ENCODE results near the gene OTOF.

The OTOF gene

DNA sequence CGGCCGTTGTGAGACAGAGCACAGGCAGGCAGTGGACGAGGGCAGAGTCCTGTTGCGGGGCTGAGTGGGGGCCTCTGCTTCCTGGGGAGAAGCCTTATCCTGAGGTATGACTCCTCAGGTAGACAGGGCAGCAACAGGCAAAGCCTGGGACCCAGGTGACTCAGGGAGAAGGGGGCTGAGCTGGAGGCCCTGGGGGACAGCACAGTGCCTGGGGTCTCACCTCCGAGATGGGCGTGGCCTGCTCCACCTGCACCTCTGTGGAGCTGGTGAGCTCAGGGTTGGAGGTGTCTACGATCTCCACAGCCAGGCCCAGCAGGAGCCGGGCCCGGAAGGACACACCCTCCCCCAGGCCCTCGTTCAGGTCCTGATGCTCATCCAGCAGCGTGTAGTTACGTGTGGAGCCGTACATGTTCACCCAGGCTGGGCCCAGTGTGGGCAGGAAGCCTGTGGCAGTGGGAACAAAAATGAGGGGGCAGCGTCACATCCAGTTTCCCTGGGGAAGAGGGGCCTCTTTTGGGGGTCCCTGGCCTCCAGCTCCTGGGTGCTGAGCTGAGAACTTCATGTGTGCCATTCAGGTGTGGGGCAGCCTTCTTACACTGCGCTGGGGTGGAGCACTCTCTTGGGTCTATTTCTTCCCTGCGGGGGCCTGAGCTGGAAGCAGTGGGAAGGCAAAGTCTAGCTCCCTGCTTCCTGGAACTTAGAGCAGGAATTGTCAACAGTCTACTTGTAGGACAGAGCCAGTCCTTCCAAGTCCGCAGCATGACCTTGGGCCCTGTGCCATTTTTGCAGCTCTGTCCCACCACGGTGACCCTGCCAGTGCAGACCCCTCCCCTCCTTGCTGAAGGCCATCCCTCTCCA lies 2.9 kb upstream of the OTOF start:
- Mint-ChIP-seq H3K4me3 (no peak overlapping the region), H3K9me3 (no peaks in the 10 kb centered on the region), H3K27ac (no peak overlapping the region), H3K36me3 (ENCODE audit: low read depth) (no peaks in the 10 kb centered on the region), H3K4me1 (ENCODE audit: low read depth) (peaks cover 7% of the 10 kb centered on the region), H3K27me3 (peaks cover 10% of the 10 kb centered on the region)
- intact Hi-C loops (cut with micrococcal nuclease): no loop called here

DNA sequence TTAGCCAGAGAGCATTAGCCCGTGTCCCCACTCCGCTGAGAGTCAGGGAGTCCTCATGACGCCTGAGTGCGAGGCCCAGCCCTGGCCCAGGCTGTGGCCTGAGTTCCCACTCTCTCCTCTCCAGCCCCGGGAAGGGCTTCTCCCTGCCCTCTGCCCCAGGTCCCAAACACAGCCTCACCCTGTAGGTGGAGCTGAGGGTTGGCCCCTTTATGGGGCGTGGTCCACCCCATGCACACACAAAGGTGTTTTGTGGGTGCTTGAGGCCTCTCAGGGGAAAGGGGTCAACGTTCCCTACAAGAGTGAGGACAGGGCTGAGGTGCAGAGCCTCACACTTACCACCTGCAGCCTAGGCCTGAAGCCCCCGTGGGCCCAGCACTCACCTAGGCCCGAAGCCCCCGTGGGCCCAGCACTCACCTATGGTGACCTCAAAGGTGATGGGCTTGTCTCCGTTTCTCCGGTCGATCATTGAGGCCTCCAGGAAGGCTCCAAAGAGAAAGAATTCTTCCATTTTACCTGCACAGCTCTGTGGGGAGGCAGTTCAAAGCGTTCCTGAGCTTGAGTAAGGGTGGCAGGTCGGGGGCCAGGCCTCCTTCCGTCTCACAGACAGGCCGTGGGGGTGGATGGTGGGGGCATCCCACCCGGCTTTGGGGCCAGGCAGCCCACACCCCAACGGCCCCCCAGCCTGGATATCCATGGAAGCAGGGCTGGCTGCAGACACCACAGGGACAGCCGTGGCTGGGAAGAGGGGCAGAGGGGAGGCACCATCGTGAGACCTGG lies 2.1 kb upstream of the OTOF start:
- H3K27ac Mint-ChIP-seq: no peak overlapping the region
- H3K9me3 Mint-ChIP-seq: no peaks in the 10 kb centered on the region
- H3K27me3 Mint-ChIP-seq: peaks cover 10% of the 10 kb centered on the region
- no peaks in the 10 kb centered on the region for H3K36me3 Mint-ChIP-seq (ENCODE audit: low read depth)
- H3K4me1 Mint-ChIP-seq (ENCODE audit: low read depth): peaks cover 7% of the 10 kb centered on the region
- no peak overlapping the region for H3K4me3 Mint-ChIP-seq
- intact Hi-C loops (cut with micrococcal nuclease): no loop called here

- no peaks in the 10 kb centered on the region for H3K9me3 Mint-ChIP-seq
- peaks cover 10% of the 10 kb centered on the region for H3K27me3 Mint-ChIP-seq
- H3K36me3 Mint-ChIP-seq (ENCODE audit: low read depth): no peaks in the 10 kb centered on the region
- intact Hi-C loops (cut with micrococcal nuclease): no loop called here
- H3K4me1 Mint-ChIP-seq (ENCODE audit: low read depth): peaks cover 7% of the 10 kb centered on the region
- H3K4me3 Mint-ChIP-seq: no peak overlapping the region
- H3K27ac Mint-ChIP-seq: no peak overlapping the region
Measured at GRCh38 chr2:26479131-26479788, 1.3 kb upstream of the OTOF start.

DNA sequence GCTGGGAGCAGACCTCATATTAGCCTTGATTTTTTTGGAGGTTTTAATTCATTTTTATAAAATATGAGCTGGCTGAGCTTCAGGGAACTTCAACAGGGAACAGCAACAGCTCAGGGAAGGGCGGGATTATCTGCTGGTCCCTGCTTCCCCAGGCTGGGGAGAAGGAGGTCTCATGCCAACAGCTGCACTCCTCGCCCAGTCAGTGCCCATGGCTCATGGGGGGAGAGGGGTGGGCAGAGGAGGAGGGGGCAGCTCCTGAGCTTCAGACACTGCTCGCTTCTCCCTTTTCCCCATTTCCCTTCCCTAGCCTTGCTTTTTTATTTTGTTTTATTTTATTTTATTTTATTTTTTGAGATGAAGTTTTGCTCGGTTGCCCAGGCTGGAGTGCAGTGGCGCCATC lies 442 bp upstream of the OTOF start:
- no peaks in the 10 kb centered on the region for H3K36me3 Mint-ChIP-seq (ENCODE audit: low read depth)
- H3K27me3 Mint-ChIP-seq: peaks cover 10% of the 10 kb centered on the region
- H3K9me3 Mint-ChIP-seq: no peaks in the 10 kb centered on the region
- H3K27ac Mint-ChIP-seq: no peak overlapping the region
- intact Hi-C loops (cut with micrococcal nuclease): no loop called here
- H3K4me1 Mint-ChIP-seq (ENCODE audit: low read depth): peaks cover 7% of the 10 kb centered on the region
- H3K4me3 Mint-ChIP-seq: no peak overlapping the region

DNA sequence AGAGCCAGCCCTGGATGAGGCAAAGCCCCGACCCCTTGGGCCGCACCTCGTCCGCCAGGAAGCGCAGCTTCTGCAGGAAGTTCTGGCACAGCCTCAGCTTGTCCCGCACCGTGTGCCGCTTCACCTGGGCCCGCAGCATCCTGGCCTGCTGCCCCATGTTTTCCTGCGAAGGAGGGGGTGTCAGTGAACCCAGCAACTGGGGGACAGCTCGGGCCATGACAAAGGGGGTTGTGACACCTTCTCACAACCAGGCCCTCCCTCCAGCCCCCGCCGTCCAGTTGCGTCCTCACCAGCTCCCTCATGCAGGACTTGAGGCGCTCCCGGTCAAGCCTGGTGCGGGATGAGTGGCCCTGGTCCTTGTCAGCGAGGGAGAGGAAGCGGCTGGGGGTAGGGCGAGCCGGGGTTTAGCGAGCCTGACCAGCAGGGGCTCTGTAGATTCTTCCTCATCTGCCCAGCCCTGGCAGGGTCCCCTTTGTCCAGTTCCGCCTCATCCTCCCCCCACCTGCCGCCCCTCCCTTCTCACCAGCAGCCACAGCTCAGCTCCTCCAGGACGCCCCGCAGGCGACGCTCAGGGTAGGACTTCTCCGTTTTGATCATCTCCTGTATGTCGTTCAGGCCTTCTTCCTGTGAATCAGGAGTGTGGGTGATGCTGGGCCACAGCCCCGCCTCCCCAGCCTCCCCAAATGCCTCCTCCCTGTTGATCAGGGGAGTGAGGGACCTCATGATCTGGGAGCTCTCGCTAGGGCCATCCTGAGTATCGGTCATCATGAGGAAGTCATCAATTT lies 606 bp downstream of the OTOF start:
- Mint-ChIP-seq H3K36me3 (ENCODE audit: low read depth) (no peaks in the 10 kb centered on the region), H3K27ac (no peak overlapping the region), H3K9me3 (no peaks in the 10 kb centered on the region), H3K4me1 (ENCODE audit: low read depth) (peaks cover 7% of the 10 kb centered on the region), H3K27me3 (peaks cover 10% of the 10 kb centered on the region), H3K4me3 (no peak overlapping the region)
- intact Hi-C loops (cut with micrococcal nuclease): no loop called here

DNA sequence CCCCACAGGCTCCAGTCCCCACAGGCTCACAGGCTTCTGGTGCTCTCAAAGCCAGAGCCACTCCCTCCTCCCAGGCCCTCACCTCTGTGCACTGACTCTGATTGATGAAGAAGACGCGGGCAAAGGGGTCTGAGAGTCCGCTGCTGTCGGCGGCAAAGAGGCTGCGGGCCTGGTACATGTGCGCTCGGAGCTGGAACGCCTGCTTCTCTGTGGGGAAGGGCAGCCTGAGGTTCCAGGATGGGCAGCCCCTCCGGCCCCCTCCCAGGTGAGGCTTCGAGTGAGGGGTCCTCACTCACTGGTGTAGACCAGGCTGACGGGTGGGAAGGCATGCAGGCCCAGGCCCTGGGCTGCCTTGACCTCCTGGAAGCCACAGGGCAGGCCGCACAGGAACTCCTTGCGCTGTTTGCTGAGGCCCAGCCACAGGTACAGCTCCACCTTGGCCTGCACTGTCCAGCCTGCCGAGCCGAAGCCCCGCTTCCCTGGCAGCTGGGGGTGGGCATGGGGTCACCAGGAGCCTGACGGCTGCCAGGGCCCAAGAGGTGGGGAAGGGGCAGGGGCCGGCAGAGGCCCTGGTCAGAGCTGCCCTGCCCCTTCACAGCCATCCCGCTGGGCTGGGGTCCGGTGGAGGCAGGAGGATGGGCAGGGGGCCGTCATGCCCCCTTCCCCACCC lies 2.0 kb downstream of the OTOF start:
- no peaks in the 10 kb centered on the region for H3K9me3 Mint-ChIP-seq
- no peaks in the 10 kb centered on the region for H3K36me3 Mint-ChIP-seq (ENCODE audit: low read depth)
- H3K27me3 Mint-ChIP-seq: peaks cover 10% of the 10 kb centered on the region
- H3K27ac Mint-ChIP-seq: no peak overlapping the region
- intact Hi-C loops (cut with micrococcal nuclease): no loop called here
- peaks cover 7% of the 10 kb centered on the region for H3K4me1 Mint-ChIP-seq (ENCODE audit: low read depth)
- no peak overlapping the region for H3K4me3 Mint-ChIP-seq

- Mint-ChIP-seq H3K4me1 (ENCODE audit: low read depth) (peaks cover 7% of the 10 kb centered on the region), H3K27ac (no peak overlapping the region), H3K9me3 (no peaks in the 10 kb centered on the region), H3K4me3 (no peak overlapping the region), H3K36me3 (ENCODE audit: low read depth) (no peaks in the 10 kb centered on the region), H3K27me3 (peaks cover 10% of the 10 kb centered on the region)
- intact Hi-C loops (cut with micrococcal nuclease): no loop called here
Measured at GRCh38 chr2:26475037-26475436, 2.9 kb downstream of the OTOF start.

GRCh38 chr2:26474261-26474785 lies 3.6 kb downstream of the OTOF start:
- Mint-ChIP-seq H3K9me3 (no peaks in the 10 kb centered on the region), H3K27ac (no peak overlapping the region), H3K4me1 (ENCODE audit: low read depth) (peaks cover 7% of the 10 kb centered on the region), H3K36me3 (ENCODE audit: low read depth) (no peaks in the 10 kb centered on the region), H3K4me3 (no peak overlapping the region), H3K27me3 (peaks cover 10% of the 10 kb centered on the region)
- intact Hi-C loops (cut with micrococcal nuclease): no loop called here

- no peak overlapping the region for H3K27ac Mint-ChIP-seq
- peaks cover 10% of the 10 kb centered on the region for H3K27me3 Mint-ChIP-seq
- H3K36me3 Mint-ChIP-seq (ENCODE audit: low read depth): no peaks in the 10 kb centered on the region
- H3K4me1 Mint-ChIP-seq (ENCODE audit: low read depth): peaks cover 7% of the 10 kb centered on the region
- intact Hi-C loops (cut with micrococcal nuclease): no loop called here
- H3K9me3 Mint-ChIP-seq: no peaks in the 10 kb centered on the region
- no peak overlapping the region for H3K4me3 Mint-ChIP-seq
Measured at GRCh38 chr2:26473796-26474195, 4.1 kb downstream of the OTOF start.

- H3K27ac Mint-ChIP-seq: no peak overlapping the region
- peaks cover 10% of the 10 kb centered on the region for H3K27me3 Mint-ChIP-seq
- H3K4me3 Mint-ChIP-seq: no peak overlapping the region
- no peaks in the 10 kb centered on the region for H3K9me3 Mint-ChIP-seq
- H3K36me3 Mint-ChIP-seq (ENCODE audit: low read depth): no peaks in the 10 kb centered on the region
- H3K4me1 Mint-ChIP-seq (ENCODE audit: low read depth): peaks cover 11% of the 10 kb centered on the region
- intact Hi-C loops (cut with micrococcal nuclease): no loop called here
Measured at GRCh38 chr2:26472821-26473655, 4.9 kb downstream of the OTOF start.

DNA sequence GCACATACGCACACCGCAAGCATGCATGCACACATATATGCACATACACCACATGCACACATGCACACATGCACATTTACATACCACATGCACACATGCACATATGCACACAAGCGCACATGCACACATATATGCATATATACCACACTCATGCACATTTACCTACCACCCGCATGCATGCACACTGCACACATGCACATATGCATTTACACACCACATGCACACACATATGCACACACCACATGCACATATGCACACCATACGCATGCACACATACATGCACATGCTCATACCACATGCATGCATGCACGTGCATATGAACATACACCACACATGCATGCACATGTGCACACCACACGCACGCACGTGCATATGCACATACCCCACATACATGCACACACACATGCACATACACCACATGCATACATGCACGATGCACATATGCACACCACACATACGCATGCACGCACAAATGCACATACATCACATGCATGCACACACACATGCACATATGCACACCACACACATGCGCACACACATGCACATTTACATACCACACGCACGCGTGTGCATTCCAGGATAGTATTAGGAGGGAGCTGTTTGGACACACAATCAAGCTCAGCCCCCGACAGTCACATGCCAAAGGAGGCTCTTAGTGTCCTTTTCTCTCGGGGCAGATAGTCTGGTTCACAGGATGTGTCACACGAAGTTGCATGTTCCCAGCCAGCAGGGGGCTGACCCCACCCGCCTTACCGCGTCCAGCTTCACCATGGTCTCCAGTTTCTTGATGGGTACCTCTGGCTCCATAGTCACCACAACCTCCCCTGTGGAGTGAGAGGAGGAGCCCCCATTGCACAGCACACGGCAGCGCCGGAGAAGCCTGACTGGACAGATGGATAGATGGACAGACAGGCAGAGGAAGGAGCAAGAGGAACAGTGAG lies 5.9 kb downstream of the OTOF start:
- no peaks in the 10 kb centered on the region for H3K36me3 Mint-ChIP-seq (ENCODE audit: low read depth)
- no peak overlapping the region for H3K27ac Mint-ChIP-seq
- no peak overlapping the region for H3K4me3 Mint-ChIP-seq
- no peaks in the 10 kb centered on the region for H3K9me3 Mint-ChIP-seq
- intact Hi-C loops (cut with micrococcal nuclease): no loop called here
- peaks cover 5% of the 10 kb centered on the region for H3K4me1 Mint-ChIP-seq (ENCODE audit: low read depth)
- H3K27me3 Mint-ChIP-seq: peaks cover 3% of the 10 kb centered on the region

DNA sequence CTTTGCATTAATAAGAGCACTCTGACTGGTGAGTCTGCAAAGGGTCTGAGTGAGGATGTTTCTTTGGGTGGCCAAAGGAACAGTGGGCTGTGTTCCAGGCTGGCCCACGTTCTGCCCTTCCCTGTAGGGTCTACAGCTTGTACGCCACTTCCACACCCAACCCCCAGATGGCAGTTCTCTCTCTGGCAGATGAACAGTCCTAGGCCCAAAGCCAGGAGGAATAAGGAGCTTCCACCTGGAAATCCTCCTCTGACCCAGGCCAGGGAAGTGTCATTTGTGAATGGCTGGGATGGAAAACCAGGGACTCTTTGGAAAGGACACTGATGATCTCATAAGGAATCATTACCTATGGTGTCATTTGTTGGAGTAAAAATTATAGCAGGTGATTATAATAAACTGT lies 6.6 kb downstream of the OTOF start:
- Mint-ChIP-seq H3K27ac (no peak overlapping the region), H3K9me3 (no peaks in the 10 kb centered on the region), H3K27me3 (no peaks in the 10 kb centered on the region), H3K36me3 (ENCODE audit: low read depth) (no peaks in the 10 kb centered on the region), H3K4me3 (no peak overlapping the region), H3K4me1 (ENCODE audit: low read depth) (peaks cover 5% of the 10 kb centered on the region)
- intact Hi-C loops (cut with micrococcal nuclease): no loop called here

Measured in dendritic cell treated with granulocyte-macrophage colony-stimulating factor and Interleukin-4, amounts not matched to agents 40 ng/mL and 50 ng/mL, for 4 days (primary cell).